ENCODE data around the gene MUC5B. TPM values are rescaled to one million over a fixed set of nuclear protein-coding genes. Genes with fewer than 3 reads are reported as not detected.

MUC5B gene
- total and polyA plus RNA-seq, 2 donors from 2014 or later: 0.38 TPM; not detected in 1

GRCh38 chr11:1192741-1193325, 30.0 kb upstream of the MUC5B start:
- Histone ChIP-seq H3K27me3 (ENCODE audit: control insufficient read depth, insufficient read depth, low read length) (no peaks in the 10 kb centered on the region), H3K9ac (ENCODE audit: low read length in 3 of 3) (no peak overlapping the region), H3K27ac (ENCODE audit: low read depth in 2 of 2, low read length in 2 of 2) (no peak overlapping the region), H3K9me3 (ENCODE audit: control insufficient read depth in 2 of 3, insufficient read depth in 1 of 3, low read length in 3 of 3) (no peaks in the 10 kb centered on the region), H3K4me1 (ENCODE audit: control insufficient read depth in 2 of 3, insufficient read depth in 2 of 3, low read depth in 1 of 3, low read length in 3 of 3) (no peaks in the 10 kb centered on the region), H3K4me3 (ENCODE audit: low read length in 3 of 3) (no peak overlapping the region), H3K36me3 (ENCODE audit: control insufficient read depth in 2 of 3, insufficient read depth in 3 of 3, low read length in 3 of 3) (no peaks in the 10 kb centered on the region)
- TF ChIP-seq CTCF (IDR thresholded peaks at IDR 0.05; ENCODE audit: borderline replicate concordance, extremely low read depth, insufficient read depth): no peak
- DNase-seq (peak in 1 of 5 donors; percentile 59), FAIRE-seq (no peak)
- intact Hi-C loops (cut with DNase I): no loop called here

GRCh38 chr11:1193326-1194230, 29.3 kb upstream of the MUC5B start:
- no peak for FAIRE-seq
- intact Hi-C loops (cut with DNase I): no loop called here
- peak in 2 of 5 donors; percentile 31 to 71 for DNase-seq
- H3K27ac ChIP-seq (ENCODE audit: low read depth in 2 of 2, low read length in 2 of 2): no peak overlapping the region
- no peaks in the 10 kb centered on the region for H3K4me1 ChIP-seq (ENCODE audit: control insufficient read depth in 2 of 3, insufficient read depth in 2 of 3, low read depth in 1 of 3, low read length in 3 of 3)
- no peak for TF ChIP-seq CTCF (IDR thresholded peaks at IDR 0.05; ENCODE audit: borderline replicate concordance, extremely low read depth, insufficient read depth)
- H3K27me3 ChIP-seq (ENCODE audit: control insufficient read depth, insufficient read depth, low read length): no peaks in the 10 kb centered on the region
- no peak overlapping the region for H3K4me3 ChIP-seq (ENCODE audit: low read length in 3 of 3)
- no peaks in the 10 kb centered on the region for H3K9me3 ChIP-seq (ENCODE audit: control insufficient read depth in 2 of 3, insufficient read depth in 1 of 3, low read length in 3 of 3)
- H3K9ac ChIP-seq (ENCODE audit: low read length in 3 of 3): no peak overlapping the region
- no peaks in the 10 kb centered on the region for H3K36me3 ChIP-seq (ENCODE audit: control insufficient read depth in 2 of 3, insufficient read depth in 3 of 3, low read length in 3 of 3)

- TF ChIP-seq CTCF (IDR thresholded peaks at IDR 0.05; ENCODE audit: borderline replicate concordance, extremely low read depth, insufficient read depth): no peak
- no peaks in the 10 kb centered on the region for H3K36me3 ChIP-seq (ENCODE audit: control insufficient read depth in 2 of 3, insufficient read depth in 3 of 3, low read length in 3 of 3)
- no peaks in the 10 kb centered on the region for H3K9me3 ChIP-seq (ENCODE audit: control insufficient read depth in 2 of 3, insufficient read depth in 1 of 3, low read length in 3 of 3)
- no peaks in the 10 kb centered on the region for H3K27me3 ChIP-seq (ENCODE audit: control insufficient read depth, insufficient read depth, low read length)
- FAIRE-seq (no peak), DNase-seq (peak in 2 of 5 donors; percentile 27 to 60)
- H3K9ac ChIP-seq (ENCODE audit: low read length in 3 of 3): no peak overlapping the region
- intact Hi-C loops (cut with DNase I): no loop called here
- no peak overlapping the region for H3K27ac ChIP-seq (ENCODE audit: low read depth in 2 of 2, low read length in 2 of 2)
- no peak overlapping the region for H3K4me3 ChIP-seq (ENCODE audit: low read length in 3 of 3)
- no peaks in the 10 kb centered on the region for H3K4me1 ChIP-seq (ENCODE audit: control insufficient read depth in 2 of 3, insufficient read depth in 2 of 3, low read depth in 1 of 3, low read length in 3 of 3)
Measured at GRCh38 chr11:1194231-1194976, 28.5 kb upstream of the MUC5B start.
